GM18511 (cell line): ENCODE results near the gene SLC1A4.

Source experiments
- ATAC-seq: cut with Tn5 transposase; IDR thresholded peaks from one replicate; pipeline ENCODE4 v1.9.1; 2021; ENCODE audit warnings: mild to moderate bottlenecking, moderate library complexity; ENCODE audit not compliant: unreplicated experiment

SLC1A4 gene

GRCh38 chr2:64989126-64989981 lies at the start of gene SLC1A4:
SLC1A4 (plus strand) TSS chr2:64989399; CDS start chr2:64989644, 245 bp downstream.
- peak; percentile 71 for ATAC-seq

GRCh38 chr2:64941143-64941542 lies 48.1 kb upstream of the SLC1A4 start:
- ATAC-seq: no peak

GRCh38 chr2:64941801-64942200 lies 47.4 kb upstream of the SLC1A4 start:
- no peak for ATAC-seq

GRCh38 chr2:64942693-64943092 lies 46.5 kb upstream of the SLC1A4 start:
- no peak for ATAC-seq

GRCh38 chr2:64943387-64944150 lies 45.6 kb upstream of the SLC1A4 start:
- no peak for ATAC-seq

- ATAC-seq: no peak
These were observed 44.7 kb upstream of the SLC1A4 start for GRCh38 chr2:64944484-64944883.

GRCh38 chr2:64945973-64946768 lies 43.0 kb upstream of the SLC1A4 start:
- peak; percentile 95 for ATAC-seq

- no peak for ATAC-seq
These were observed 42.4 kb upstream of the SLC1A4 start for GRCh38 chr2:64946769-64947247.

- ATAC-seq: no peak
These were observed 41.3 kb upstream of the SLC1A4 start for GRCh38 chr2:64947885-64948284.

GRCh38 chr2:64950226-64951160 lies 38.7 kb upstream of the SLC1A4 start:
- no peak for ATAC-seq

GRCh38 chr2:64951306-64951953 lies 37.8 kb upstream of the SLC1A4 start:
- ATAC-seq: no peak

- no peak for ATAC-seq
These were observed 37.1 kb upstream of the SLC1A4 start for GRCh38 chr2:64952096-64952495.

- ATAC-seq: no peak
These were observed 36.4 kb upstream of the SLC1A4 start for GRCh38 chr2:64952511-64953482.

- no peak for ATAC-seq
These were observed 33.7 kb upstream of the SLC1A4 start for GRCh38 chr2:64955467-64955866.

- no peak for ATAC-seq
These were observed 31.9 kb upstream of the SLC1A4 start for GRCh38 chr2:64957109-64957903.

GRCh38 chr2:64958556-64958955 lies 30.6 kb upstream of the SLC1A4 start:
- ATAC-seq: no peak

GRCh38 chr2:64960819-64961218 lies 28.4 kb upstream of the SLC1A4 start:
- no peak for ATAC-seq
